GM18519 (cell line): ENCODE data around the gene SPX.

ENCODE experiments used
- ATAC-seq: cut with Tn5 transposase; IDR thresholded peaks from one replicate; pipeline ENCODE4 v1.9.1; 2021; ENCODE audit warnings: mild to moderate bottlenecking, moderate library complexity; ENCODE audit not compliant: unreplicated experiment, low FRiP score

SPX gene

DNA sequence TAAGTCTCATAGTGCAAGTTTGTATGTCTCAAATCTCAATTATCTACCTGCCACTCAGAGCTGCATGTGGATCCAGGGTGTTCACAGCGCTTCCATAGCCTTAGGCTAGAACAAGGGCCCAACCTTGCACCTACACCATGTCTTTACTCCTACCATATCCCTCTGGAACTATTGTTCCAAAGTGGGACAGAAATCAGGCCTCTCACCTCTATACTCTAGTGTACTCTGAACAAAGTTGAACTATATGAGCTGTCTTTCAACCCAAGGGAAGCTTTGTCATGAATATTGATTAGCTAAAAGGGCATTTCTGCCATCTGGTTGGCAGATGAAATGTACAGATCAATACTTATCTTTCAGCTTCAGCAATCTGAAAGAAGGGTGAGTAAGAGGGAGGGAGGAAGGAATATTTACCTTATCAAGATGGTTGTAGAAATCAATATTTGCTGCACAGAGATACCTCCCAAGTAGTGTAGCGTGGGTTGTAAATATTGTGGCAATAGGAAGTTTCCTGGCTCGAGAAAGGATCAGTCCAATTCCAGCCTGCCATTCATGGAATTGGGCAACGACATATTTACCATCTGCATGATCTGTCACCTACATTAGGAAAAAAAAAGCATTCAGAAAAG is 47.8 kb downstream of the SPX start:
- no peak for ATAC-seq

GRCh38 chr12:21576431-21576830 is 50.3 kb downstream of the SPX start:
- no peak for ATAC-seq

- no peak for ATAC-seq
Observed at GRCh38 chr12:21577516-21577915, 51.4 kb downstream of the SPX start.

DNA sequence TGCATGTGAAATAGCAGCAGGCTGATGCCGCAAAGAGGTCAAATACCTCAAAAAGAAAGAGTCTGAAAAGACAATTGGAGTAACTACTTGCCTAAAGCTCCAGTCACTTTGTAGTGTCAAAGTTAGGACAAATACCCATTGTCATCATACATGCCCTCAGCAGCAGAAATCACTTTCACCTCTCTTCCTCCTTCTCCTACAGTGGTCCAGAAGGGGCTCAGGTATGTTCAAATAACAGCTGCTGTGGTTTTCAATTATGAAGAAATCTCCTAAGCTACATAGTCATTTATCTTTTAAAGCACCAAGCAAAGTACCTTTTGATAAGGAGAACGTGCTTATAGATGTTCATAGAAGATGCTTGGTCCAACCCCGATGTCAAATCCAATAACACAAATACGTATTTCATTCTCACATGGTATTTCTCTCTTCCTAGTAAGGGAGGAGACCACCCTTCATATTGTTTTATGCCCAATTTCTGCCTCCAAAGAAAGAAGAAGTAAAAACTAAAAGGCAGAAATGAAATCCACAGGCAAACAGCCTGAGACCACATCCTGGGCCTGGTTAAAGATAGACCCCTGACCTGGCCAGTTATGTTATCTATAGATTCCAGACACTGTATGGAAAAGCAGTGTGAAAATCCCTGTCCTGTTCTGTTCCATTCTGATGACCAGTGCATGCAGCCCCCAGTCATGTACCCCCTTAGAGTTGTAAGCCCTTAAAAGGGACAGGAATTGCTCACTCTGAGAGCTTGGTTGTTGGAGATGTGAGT is 54.8 kb downstream of the SPX start:
- ATAC-seq, result no peak
